NCI-H2227 (cell line): ENCODE measurements around the gene FAM174B.

Source experiments
- DNase-seq: peaks from one replicate; lab custom pipeline; 2025; ENCODE audit not compliant: unreplicated experiment; lab: John Stamatoyannopoulos, UW

FAM174B gene

GRCh38 chr15:92602267-92602593 is 53.3 kb downstream of the FAM174B start:
- no peak for DNase-seq

- DNase-seq, result no peak
Observed at GRCh38 chr15:92601592-92602266, 53.8 kb downstream of the FAM174B start.

GRCh38 chr15:92600856-92601255 is 54.7 kb downstream of the FAM174B start:
- no peak for DNase-seq

GRCh38 chr15:92599394-92599970 is 56.1 kb downstream of the FAM174B start:
- no peak for DNase-seq

GRCh38 chr15:92597548-92597947 is 58.0 kb downstream of the FAM174B start:
- no peak for DNase-seq

- no peak for DNase-seq
Observed at GRCh38 chr15:92596623-92597022, 59.0 kb downstream of the FAM174B start.

GRCh38 chr15:92595506-92596381 is 59.8 kb downstream of the FAM174B start:
- DNase-seq, result no peak

- DNase-seq, result no peak
Observed at GRCh38 chr15:92591275-92591674, 64.3 kb downstream of the FAM174B start.

- no peak for DNase-seq
Observed at GRCh38 chr15:92586966-92587365, 68.6 kb downstream of the FAM174B start.

GRCh38 chr15:92586383-92586942 is 69.1 kb downstream of the FAM174B start:
- DNase-seq, result no peak

- DNase-seq, result no peak
Observed at GRCh38 chr15:92584105-92584504, 71.5 kb downstream of the FAM174B start.

- DNase-seq, result no peak
Observed at GRCh38 chr15:92583096-92584034, 72.2 kb downstream of the FAM174B start.

GRCh38 chr15:92582206-92582605 is 73.4 kb downstream of the FAM174B start:
- no peak for DNase-seq

- no peak for DNase-seq
Observed at GRCh38 chr15:92580933-92581445, 74.6 kb downstream of the FAM174B start.

- DNase-seq, result no peak
Observed at GRCh38 chr15:92580521-92580920, 75.1 kb downstream of the FAM174B start.

- no peak for DNase-seq
Observed at GRCh38 chr15:92579931-92580470, 75.6 kb downstream of the FAM174B start.

GRCh38 chr15:92579486-92579885 is 76.1 kb downstream of the FAM174B start:
- no peak for DNase-seq

GRCh38 chr15:92578096-92578835 is 77.3 kb downstream of the FAM174B start:
- DNase-seq, result no peak

- DNase-seq, result no peak
Observed at GRCh38 chr15:92576597-92577200, 78.9 kb downstream of the FAM174B start.
